Natural killer cell (primary cell): ENCODE results near the gene TOGARAM2. TPM values are rescaled to one million over a fixed set of nuclear protein-coding genes. Genes with fewer than 3 reads are reported as not detected.

Experiments
- ATAC-seq, 3 donors: fragments of 150-1000 bp in 2 of 3; fragments of 200-7000 bp in 1 of 3; cut with Tn5 transposase; 1 replicate in 1 of 3; 2 replicates in 2 of 3; pipeline ENCODE4 v1.10.0; 2021; ENCODE audit warnings: mild to moderate bottlenecking in 2 of 3, moderate library complexity in 2 of 3
- DNase-seq, 2 donors: peaks; one replicate each; pipeline versions ENCODE4 v3.0.0 to v3.0.0-alpha.2; 2013 to 2021; ENCODE audit warnings: mixed read lengths in 1 of 2
- H3K27ac ChIP-seq: one replicate; pipeline ENCODE4 v1.5.1; 2013; ENCODE audit warnings: mild to moderate bottlenecking, low read length
- H3K27me3 ChIP-seq: one replicate; pipeline ENCODE4 v1.6.1; 2013; ENCODE audit warnings: low read length; ENCODE audit not compliant: control insufficient read depth, insufficient read depth
- H3K36me3 ChIP-seq: one replicate; pipeline ENCODE4 v1.6.1; 2013; ENCODE audit warnings: low read length; ENCODE audit not compliant: control insufficient read depth, insufficient read depth
- H3K4me1 ChIP-seq: one replicate; pipeline ENCODE4 v1.6.1; 2013; ENCODE audit warnings: low read length; ENCODE audit not compliant: control insufficient read depth, insufficient read depth
- H3K4me3 ChIP-seq: one replicate; pipeline ENCODE4 v1.5.1; 2013; ENCODE audit warnings: low read length
- H3K9me3 ChIP-seq: one replicate; pipeline ENCODE4 v1.6.1; 2013; ENCODE audit warnings: low read length; ENCODE audit not compliant: control insufficient read depth, insufficient read depth
- H3K27ac Mint-ChIP-seq, 2 donors: one replicate each; pipeline ENCODE4 v1.8.0; 2022; ENCODE audit warnings: mild to moderate bottlenecking in 2 of 2, mixed read lengths in 2 of 2, moderate library complexity in 1 of 2
- H3K27me3 Mint-ChIP-seq, 2 donors: one replicate each; pipeline ENCODE4 v1.8.0; 2022; ENCODE audit warnings: low read depth in 2 of 2, mixed read lengths in 2 of 2
- H3K36me3 Mint-ChIP-seq: one replicate; pipeline ENCODE4 v1.8.0; 2022; ENCODE audit warnings: mixed read lengths
- H3K4me1 Mint-ChIP-seq, 2 donors: one replicate each; pipeline ENCODE4 v1.8.0; 2022; ENCODE audit warnings: mixed read lengths in 2 of 2
- H3K4me3 Mint-ChIP-seq: one replicate; pipeline ENCODE4 v1.8.0; 2022; ENCODE audit warnings: mild to moderate bottlenecking, moderate library complexity, mixed read lengths
- H3K9me3 Mint-ChIP-seq, 2 donors: one replicate each; pipeline ENCODE4 v1.8.0; 2022; ENCODE audit warnings: mixed read lengths in 2 of 2
- WGBS: methylation state at CpG from one replicate; pipeline ENCODE4 v1.1.7; 2013; ENCODE audit warnings: missing lambda C conversion rate; ENCODE audit not compliant: insufficient coverage; 5-methylcytosine and 5-hydroxymethylcytosine counted together
- intact Hi-C: fragments of 100-400 bp; cut with micrococcal nuclease; formaldehyde crosslinking; loops from one replicate; pipeline ENCODE4 v1.14.2; 2022
- total RNA-seq, 4 donors: library from RNA; stranded (reverse); fragments of 120-200 nt in 1 of 4; gene quantifications; one replicate each; pipeline versions ENCODE4 v1.2.3 to v1.2.4, GENCODE V29; 2013 to 2022
- TF ChIP-seq, protein P1 (sequence below): fragments of 200-600 bp; IDR thresholded peaks from one replicate; pipeline ENCODE4 v1.8.0; 2022; ENCODE audit warnings: antibody characterized with exemption

TOGARAM2 gene
- total RNA-seq, 3 donors from 2014 or later (not counting 1 experiment from before 2014, with no cell fraction given): 25.9 to 53.2 (median 30.8) TPM

DNA sequence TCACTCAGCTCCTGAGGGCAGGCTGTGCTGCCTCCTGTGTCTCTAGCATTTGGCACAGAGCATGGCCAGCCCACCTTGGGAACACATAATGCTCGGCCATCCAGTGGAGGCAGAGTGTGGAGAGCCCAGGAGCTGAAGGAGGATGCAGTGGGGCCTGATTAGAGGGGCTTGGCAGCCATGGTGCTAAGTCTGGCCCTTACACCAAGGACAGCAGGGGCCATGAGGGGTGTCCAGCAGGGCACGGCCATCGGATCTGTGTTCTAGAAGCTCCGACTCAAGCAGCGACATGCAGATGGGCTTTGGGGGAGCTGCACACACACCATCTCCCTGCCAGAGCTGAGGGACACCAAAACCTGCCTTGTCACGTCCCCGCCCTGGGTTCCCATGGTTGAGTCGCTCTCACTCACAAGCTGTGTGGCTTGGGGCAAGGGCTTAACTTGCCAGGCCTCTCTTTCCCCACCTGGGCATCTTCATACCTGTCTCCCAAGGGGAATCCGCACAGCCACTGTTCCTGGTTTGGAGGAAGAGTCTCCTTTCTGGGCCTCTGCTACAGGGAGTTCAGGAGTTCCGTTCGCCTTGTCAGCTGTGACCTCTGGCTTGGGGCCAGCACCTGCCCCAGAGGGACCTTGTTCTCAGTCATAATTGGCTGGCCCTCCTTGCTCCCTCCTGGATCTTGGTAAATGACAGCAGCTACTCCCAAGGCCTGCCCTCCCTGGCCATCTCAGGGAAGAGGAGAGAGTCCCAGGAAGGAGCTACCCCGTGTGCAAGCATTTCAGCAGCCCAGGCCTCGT is 1.3 kb upstream of the TOGARAM2 start:
- intact Hi-C loops: no loop called here
- Histone ChIP-seq H3K4me3 (no peak overlapping the region), H3K9me3 (no peaks in the 10 kb centered on the region), H3K4me1 (no peaks in the 10 kb centered on the region), H3K27me3 (no peaks in the 10 kb centered on the region), H3K36me3 (no peaks in the 10 kb centered on the region), H3K27ac (no peak overlapping the region)
- no peak for DNase-seq
- Mint-ChIP-seq H3K27me3 (no peaks in the 10 kb centered on the region), H3K36me3 (no peaks in the 10 kb centered on the region), H3K4me1 (no peaks in the 10 kb centered on the region), H3K4me3 (no peak overlapping the region), H3K9me3 (no peaks in the 10 kb centered on the region), H3K27ac (no peak overlapping the region)
- TF ChIP-seq, protein P1, sequence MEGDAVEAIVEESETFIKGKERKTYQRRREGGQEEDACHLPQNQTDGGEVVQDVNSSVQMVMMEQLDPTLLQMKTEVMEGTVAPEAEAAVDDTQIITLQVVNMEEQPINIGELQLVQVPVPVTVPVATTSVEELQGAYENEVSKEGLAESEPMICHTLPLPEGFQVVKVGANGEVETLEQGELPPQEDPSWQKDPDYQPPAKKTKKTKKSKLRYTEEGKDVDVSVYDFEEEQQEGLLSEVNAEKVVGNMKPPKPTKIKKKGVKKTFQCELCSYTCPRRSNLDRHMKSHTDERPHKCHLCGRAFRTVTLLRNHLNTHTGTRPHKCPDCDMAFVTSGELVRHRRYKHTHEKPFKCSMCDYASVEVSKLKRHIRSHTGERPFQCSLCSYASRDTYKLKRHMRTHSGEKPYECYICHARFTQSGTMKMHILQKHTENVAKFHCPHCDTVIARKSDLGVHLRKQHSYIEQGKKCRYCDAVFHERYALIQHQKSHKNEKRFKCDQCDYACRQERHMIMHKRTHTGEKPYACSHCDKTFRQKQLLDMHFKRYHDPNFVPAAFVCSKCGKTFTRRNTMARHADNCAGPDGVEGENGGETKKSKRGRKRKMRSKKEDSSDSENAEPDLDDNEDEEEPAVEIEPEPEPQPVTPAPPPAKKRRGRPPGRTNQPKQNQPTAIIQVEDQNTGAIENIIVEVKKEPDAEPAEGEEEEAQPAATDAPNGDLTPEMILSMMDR: no peak
- ATAC-seq: no peak
- 81% methylated on average over 13 of the region's 13 CpGs for WGBS

DNA sequence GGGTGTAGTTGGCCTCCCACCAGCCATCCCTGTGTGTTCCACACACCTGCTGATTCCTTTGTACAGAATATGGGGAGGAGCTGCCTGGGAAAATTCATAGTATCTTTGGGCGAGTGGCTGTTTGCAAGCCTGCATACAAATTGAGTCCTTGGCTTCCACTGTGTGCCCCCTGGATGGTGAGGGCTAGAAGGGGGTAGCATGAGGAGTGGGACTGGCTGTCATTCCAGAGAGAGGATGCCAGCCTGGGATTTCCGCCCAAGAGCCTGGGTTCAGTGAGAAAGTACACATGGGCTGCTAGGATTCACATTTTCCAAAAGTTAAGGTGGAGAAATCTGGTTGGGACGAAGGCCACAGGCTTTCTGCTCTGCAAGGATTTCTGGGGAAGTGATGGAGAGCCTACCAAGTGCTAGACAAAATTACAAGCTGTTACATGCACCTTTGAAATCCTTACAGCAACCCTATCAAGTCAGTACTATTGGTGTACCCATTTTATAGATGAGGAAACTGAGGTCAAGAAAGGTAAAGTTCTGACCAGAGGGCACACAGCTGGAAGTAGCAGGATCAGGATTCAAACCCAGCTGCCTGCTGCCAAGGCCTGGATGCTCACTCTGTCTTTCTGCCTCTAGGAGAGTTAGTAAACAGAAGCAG is 606 bp upstream of the TOGARAM2 start:
- Histone ChIP-seq H3K36me3 (no peaks in the 10 kb centered on the region), H3K27ac (no peak overlapping the region), H3K9me3 (no peaks in the 10 kb centered on the region), H3K27me3 (no peaks in the 10 kb centered on the region), H3K4me1 (no peaks in the 10 kb centered on the region), H3K4me3 (no peak overlapping the region)
- TF ChIP-seq, protein P1: no peak
- no peaks in the 10 kb centered on the region for H3K9me3 Mint-ChIP-seq
- no peaks in the 10 kb centered on the region for H3K36me3 Mint-ChIP-seq
- no peaks in the 10 kb centered on the region for H3K27me3 Mint-ChIP-seq
- 33% methylated on average over 3 of the region's 3 CpGs for WGBS
- no peak overlapping the region for H3K4me3 Mint-ChIP-seq
- H3K27ac Mint-ChIP-seq: peak overlapping the region in 1 of 2 donors; percentile 9
- DNase-seq (no peak), ATAC-seq (no peak)
- H3K4me1 Mint-ChIP-seq: peaks cover 0 to 5% of the 10 kb centered on the region in 2 donors
- intact Hi-C loops: no loop called here

DNA sequence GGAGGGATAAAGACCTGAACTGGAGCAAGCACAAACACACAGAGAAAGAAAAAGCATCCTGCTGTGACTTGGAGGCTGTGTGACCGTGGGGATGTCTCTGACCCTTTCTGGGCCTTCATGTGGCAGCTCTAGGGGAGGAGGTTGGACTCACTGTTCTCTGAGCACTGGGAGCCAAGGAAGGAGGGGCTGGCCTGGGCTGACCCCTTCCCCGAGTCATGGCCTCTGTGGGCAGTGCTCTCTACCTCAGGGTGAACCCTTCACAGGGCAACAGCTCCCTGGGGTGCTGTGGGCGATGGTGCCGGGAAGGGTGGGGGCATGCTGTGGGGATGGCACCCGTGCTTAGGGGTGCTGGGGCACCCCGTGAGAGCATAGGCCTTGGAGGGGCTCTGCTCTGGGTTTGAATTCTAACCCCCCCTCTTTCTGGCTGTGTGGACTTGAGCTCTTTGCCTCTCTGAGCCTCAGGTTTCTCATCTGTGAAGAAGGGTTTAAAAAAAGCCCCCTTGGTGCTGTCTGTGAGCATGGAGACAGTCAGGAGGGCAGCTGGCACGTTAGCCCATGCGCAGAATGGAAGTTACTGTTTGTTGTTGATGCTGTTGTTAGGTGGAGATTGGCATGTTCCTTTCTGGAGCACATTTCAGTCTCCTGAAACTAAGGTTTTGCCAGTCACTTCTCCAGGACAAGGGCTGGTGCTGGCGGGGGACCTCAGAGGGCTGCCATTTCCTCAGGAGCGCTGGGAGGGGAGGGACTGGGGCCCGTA is 700 bp downstream of the TOGARAM2 start:
- H3K9me3 Mint-ChIP-seq: no peaks in the 10 kb centered on the region
- no peak for ATAC-seq
- DNase-seq: no peak
- TF ChIP-seq, protein P1: no peak
- Histone ChIP-seq H3K27me3 (no peaks in the 10 kb centered on the region), H3K9me3 (no peaks in the 10 kb centered on the region), H3K27ac (no peak overlapping the region), H3K4me1 (peaks cover 9% of the 10 kb centered on the region), H3K36me3 (no peaks in the 10 kb centered on the region), H3K4me3 (no peak overlapping the region)
- H3K27me3 Mint-ChIP-seq: no peaks in the 10 kb centered on the region
- intact Hi-C loops: no loop called here
- WGBS: 79% methylated on average over 11 of the region's 11 CpGs
- H3K36me3 Mint-ChIP-seq: no peaks in the 10 kb centered on the region
- peaks cover 8 to 14% of the 10 kb centered on the region in 2 donors for H3K4me1 Mint-ChIP-seq
- peak overlapping the region in 1 of 2 donors; percentile 51 for H3K27ac Mint-ChIP-seq
- no peak overlapping the region for H3K4me3 Mint-ChIP-seq
